Psoas muscle (tissue), 8 donors: ENCODE results near the gene PRPF19. TPM values are rescaled to one million over a fixed set of nuclear protein-coding genes. Genes with fewer than 3 reads are reported as not detected.
"Not testable (repeated sequence)": the region's sequence is repeated elsewhere in the genome, so short reads cannot be mapped to it uniquely, and the experiment has no call there.

Experiments used
- ATAC-seq, 4 donors: fragments of 200-7000 bp; cut with Tn5 transposase; one replicate each; pipeline ENCODE4 v1.9.1; 2020; ENCODE audit warnings: moderate library complexity in 3 of 4, mild to moderate bottlenecking in 2 of 4
- DNase-seq, 2 donors: peaks; one replicate each; pipeline ENCODE4 v3.0.0-alpha.2; 2020
- H3K27ac ChIP-seq: fragments of 200-600 bp; one replicate; pipeline ENCODE4 v1.8.0; 2022
- H3K27me3 ChIP-seq, 3 donors: fragments of 200-600 bp in 1 of 3; one replicate each; pipeline versions ENCODE4 v1.6.1 to v1.8.0; 2013 to 2022; ENCODE audit warnings: low read length in 2 of 3, mild to moderate bottlenecking in 2 of 3, moderate library complexity in 1 of 3; ENCODE audit not compliant: insufficient read depth in 3 of 3
- H3K36me3 ChIP-seq, 2 donors: fragments of 200-600 bp in 1 of 2; one replicate each; pipeline versions ENCODE4 v1.6.1 to v1.8.0; 2013 to 2022; ENCODE audit warnings: low read depth in 1 of 2, mild to moderate bottlenecking in 1 of 2, moderate library complexity in 1 of 2; ENCODE audit not compliant: insufficient read depth in 1 of 2
- H3K4me1 ChIP-seq: fragments of 200-600 bp; one replicate; pipeline ENCODE4 v1.8.0; 2022
- H3K4me3 ChIP-seq: fragments of 200-600 bp; one replicate; pipeline ENCODE4 v1.8.0; 2022; ENCODE audit warnings: mild to moderate bottlenecking
- H3K9me3 ChIP-seq: fragments of 200-600 bp; one replicate; pipeline ENCODE4 v1.8.0; 2022
- CTCF ChIP-seq: fragments of 200-600 bp; IDR thresholded peaks from one replicate; pipeline ENCODE4 v1.8.0; 2022; ENCODE audit warnings: antibody characterized with exemption
- WGBS, 3 donors: extraction: QIAGEN DNeasy Blood & Tissue Kit; methylation state at CpG; one replicate each; pipeline versions ENCODE4 v1.1.6 to v1.1.7; 2013; 5-methylcytosine and 5-hydroxymethylcytosine counted together
- intact Hi-C, 2 donors: fragments of 100-400 bp; cut with DNase I; formaldehyde crosslinking; loops; one replicate each; pipeline versions ENCODE4 v1.11.0 to v1.14.2; 2022
- polyA plus RNA-seq, 3 donors: library from polyadenylated mRNA; stranded (reverse); fragments of 200-250 nt; gene quantifications; one replicate each; pipeline ENCODE4 v1.2.3, GENCODE V29; 2013
- total RNA-seq, 4 donors: library from RNA; stranded (reverse); fragmentation: NEBNext Ultra II Directional in 2 of 4; extraction: Animal tissue kit (Norgen Biotek cat#: 25700) in 2 of 4; gene quantifications; one replicate each; pipeline versions ENCODE4 v1.2.1 to v1.2.4, GENCODE V29; 2021 to 2023
- donor health status: healthy with polysubstance abuse.
- donor health status: DM: no; HTN: no; CAD: no; lungs with moderate emphysema.
- donor health status: Bipolar disorder and iron deficiency.
- donor health status: healthy.
- donor health status: DM: yes; HTN: yes; CAD: no.
- donor health status: DM: no; HTN: no; CAD: no.
- donor health status: DM: no; HTN: no; CAD: no.
- donor health status: DM: yes; HTN: yes; CAD: no.

PRPF19 gene
- total and polyA plus RNA-seq, 7 donors: 45.7 to 109 (median 67.4) TPM

GRCh38 chr11:60910711-60911380 lies 4.5 kb upstream of the PRPF19 start:
- TF ChIP-seq CTCF: no peak
- Histone ChIP-seq H3K4me3 (no peak overlapping the region), H3K36me3 (no peaks in the 10 kb centered on the region), H3K27me3 (no peaks in the 10 kb centered on the region), H3K27ac (no peak overlapping the region), H3K4me1 (peaks cover 23% of the 10 kb centered on the region), H3K9me3 (no peaks in the 10 kb centered on the region)
- no peak for DNase-seq
- intact Hi-C loops: no loop called here
- no peak for ATAC-seq
- 64 to 71% (median 66%) methylated on average over 5 of the region's 5 CpGs for whole genome bisulfite sequencing, 3 donors

GRCh38 chr11:60910281-60910687 lies 3.9 kb upstream of the PRPF19 start:
- Histone ChIP-seq H3K36me3 (no peaks in the 10 kb centered on the region), H3K4me3 (no peak overlapping the region), H3K27me3 (no peaks in the 10 kb centered on the region), H3K4me1 (peaks cover 21% of the 10 kb centered on the region), H3K27ac (no peak overlapping the region), H3K9me3 (no peaks in the 10 kb centered on the region)
- TF ChIP-seq CTCF: no peak
- intact Hi-C loops: no loop called here
- WGBS, 3 donors: 69 to 87% (median 77%) methylated on average over 3 of the region's 3 CpGs
- ATAC-seq (no peak), DNase-seq (no peak)

- H3K9me3 ChIP-seq, DNase-seq, intact Hi-C loops, H3K27me3 ChIP-seq, H3K4me3 ChIP-seq, H3K36me3 ChIP-seq, H3K27ac ChIP-seq, ATAC-seq: not testable (repeated sequence)
- H3K4me1 ChIP-seq: peaks cover 24% of the 10 kb centered on the region
- 57 to 62% (median 61%) methylated on average over 3 of the region's 3 CpGs for WGBS, 3 donors
Observed at GRCh38 chr11:60909680-60910280, 3.4 kb upstream of the PRPF19 start.

- no peaks in the 10 kb centered on the region for H3K9me3 ChIP-seq
- no peak for ATAC-seq
- TF ChIP-seq CTCF: no peak
- no peak for DNase-seq
- H3K27ac ChIP-seq: no peak overlapping the region
- 29 to 60% (median 35%) methylated on average over 1 of the region's 1 CpG for WGBS, 3 donors
- no peak overlapping the region for H3K4me3 ChIP-seq
- H3K4me1 ChIP-seq: peaks cover 32% of the 10 kb centered on the region
- H3K36me3 ChIP-seq: peaks cover 0 to 10% of the 10 kb centered on the region in 2 donors
- intact Hi-C loops: no loop called here
- no peaks in the 10 kb centered on the region for H3K27me3 ChIP-seq
Observed at GRCh38 chr11:60908803-60909202, 2.4 kb upstream of the PRPF19 start.

GRCh38 chr11:60905551-60906113 lies 753 bp downstream of the PRPF19 start:
- Histone ChIP-seq H3K4me3 (peak overlapping the region; percentile 99), H3K27ac (peak overlapping the region; percentile 93), H3K27me3 (no peaks in the 10 kb centered on the region), H3K9me3 (no peaks in the 10 kb centered on the region), H3K36me3 (peaks cover 8 to 39% of the 10 kb centered on the region in 2 donors), H3K4me1 (peaks cover 16% of the 10 kb centered on the region)
- peak; percentile 36 to 56 (median 43) for ATAC-seq
- WGBS, 3 donors: 6 to 10% (median 9%) methylated on average over 16 of the region's 16 CpGs
- no peak for DNase-seq
- TF ChIP-seq CTCF: no peak
- intact Hi-C loops: no loop called here
